Neutrophil (primary cell): ENCODE results near the gene DUSP23.

Source experiments
- H3K27ac ChIP-seq: fragments of 200-600 bp; sonication (generic); 2 replicates; pipeline ENCODE4 v1.5.1; 2016; ENCODE audit warnings: mild to moderate bottlenecking, moderate library complexity
- H3K27me3 ChIP-seq: fragments of 200-600 bp; sonication (generic); 2 replicates; pipeline ENCODE4 v1.6.0; 2016; ENCODE audit warnings: mild to moderate bottlenecking
- H3K36me3 ChIP-seq: fragments of 200-600 bp; sonication (generic); 2 replicates; pipeline ENCODE4 v1.5.1; 2017
- H3K4me1 ChIP-seq, 2 experiments: fragments of 200-600 bp in 1 of 2; sonication (generic) in 1 of 2; 1 replicate in 1 of 2; 2 replicates in 1 of 2; pipeline versions ENCODE4 v1.5.1 to v1.6.1; 2013 to 2016; ENCODE audit warnings: low read depth in 1 of 2, low read length in 1 of 2, mild to moderate bottlenecking in 1 of 2, moderate library complexity in 1 of 2; ENCODE audit not compliant: control insufficient read depth in 1 of 2, insufficient read depth in 1 of 2
- H3K4me3 ChIP-seq, 2 experiments: fragments of 200-600 bp in 1 of 2; sonication (generic) in 1 of 2; 1 replicate in 1 of 2; 2 replicates in 1 of 2; pipeline ENCODE4 v1.5.1; 2013 to 2016; ENCODE audit warnings: low read depth in 1 of 2, low read length in 1 of 2, mild to moderate bottlenecking in 1 of 2, moderate library complexity in 1 of 2
- H3K9me3 ChIP-seq: fragments of 200-600 bp; sonication (generic); 2 replicates; pipeline ENCODE4 v1.5.1; 2016
- CTCF ChIP-seq: fragments of 200-600 bp; sonication (generic); IDR thresholded peaks from 2 replicates; pipeline ENCODE4 v1.5.1; 2016; ENCODE audit warnings: antibody characterized with exemption

Gene DUSP23

DNA sequence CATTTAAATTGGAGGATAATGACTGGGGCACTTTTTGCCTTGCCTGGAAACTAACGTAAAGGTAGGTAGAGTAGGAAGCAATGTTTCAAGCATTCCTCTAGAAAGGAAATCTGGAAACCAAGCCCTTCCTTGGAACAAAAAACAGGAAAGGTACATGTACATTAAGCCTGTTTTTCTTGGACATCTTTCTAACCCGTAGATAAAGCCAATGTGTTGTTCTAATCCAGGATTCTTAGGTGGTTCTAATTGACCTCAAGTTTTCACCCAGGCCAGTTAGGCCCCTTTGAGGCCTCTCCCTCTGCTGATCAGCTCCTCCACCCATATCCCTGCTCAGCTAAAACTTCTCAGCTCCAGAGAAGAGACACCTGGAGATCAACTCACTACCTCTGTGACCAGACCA is 6.3 kb upstream of the DUSP23 start:
- no peak for TF ChIP-seq CTCF
- no peak overlapping the region for H3K27ac ChIP-seq

DNA sequence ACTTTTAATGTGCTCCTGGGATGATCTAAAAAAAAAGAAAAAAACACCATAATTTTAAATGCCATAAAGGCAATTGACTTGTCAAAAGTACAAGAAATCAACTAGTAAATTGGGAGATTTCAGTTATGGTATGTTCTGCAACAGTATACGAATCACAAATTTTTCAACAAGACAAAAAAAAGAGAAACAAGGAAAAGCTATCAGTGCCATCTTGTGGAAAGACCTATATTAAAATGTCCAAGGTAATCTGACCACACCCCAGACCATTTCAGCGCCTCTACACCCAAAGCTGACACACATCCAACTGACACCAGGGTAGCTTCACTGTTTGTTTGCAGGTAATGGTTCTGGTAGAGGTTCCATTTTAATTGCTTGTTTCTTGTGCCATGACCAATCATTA is 5.0 kb upstream of the DUSP23 start:
- H3K36me3 ChIP-seq, result no peaks in the 10 kb centered on the region
- H3K9me3 ChIP-seq, result no peaks in the 10 kb centered on the region
- no peak for TF ChIP-seq CTCF
- H3K27me3 ChIP-seq, result no peaks in the 10 kb centered on the region
- H3K4me3 ChIP-seq, result no peak overlapping the region
- peaks cover 5 to 7% of the 10 kb centered on the region in 2 experiments for H3K4me1 ChIP-seq
- no peak overlapping the region for H3K27ac ChIP-seq

More for the DNA sequence above, 6.3 kb upstream of the DUSP23 start:
- Histone ChIP-seq H3K36me3 (no peaks in the 10 kb centered on the region), H3K4me1 (no peaks in the 10 kb centered on the region), H3K27me3 (no peaks in the 10 kb centered on the region), H3K4me3 (no peak overlapping the region), H3K9me3 (no peaks in the 10 kb centered on the region)

- Histone ChIP-seq H3K4me3 (no peak overlapping the region), H3K36me3 (no peaks in the 10 kb centered on the region), H3K9me3 (no peaks in the 10 kb centered on the region), H3K27me3 (no peaks in the 10 kb centered on the region), H3K27ac (no peak overlapping the region), H3K4me1 (peaks cover 13 to 19% of the 10 kb centered on the region in 2 experiments)
- TF ChIP-seq CTCF, result no peak
These were observed 2.5 kb upstream of the DUSP23 start for GRCh38 chr1:159778266-159778665.

DNA sequence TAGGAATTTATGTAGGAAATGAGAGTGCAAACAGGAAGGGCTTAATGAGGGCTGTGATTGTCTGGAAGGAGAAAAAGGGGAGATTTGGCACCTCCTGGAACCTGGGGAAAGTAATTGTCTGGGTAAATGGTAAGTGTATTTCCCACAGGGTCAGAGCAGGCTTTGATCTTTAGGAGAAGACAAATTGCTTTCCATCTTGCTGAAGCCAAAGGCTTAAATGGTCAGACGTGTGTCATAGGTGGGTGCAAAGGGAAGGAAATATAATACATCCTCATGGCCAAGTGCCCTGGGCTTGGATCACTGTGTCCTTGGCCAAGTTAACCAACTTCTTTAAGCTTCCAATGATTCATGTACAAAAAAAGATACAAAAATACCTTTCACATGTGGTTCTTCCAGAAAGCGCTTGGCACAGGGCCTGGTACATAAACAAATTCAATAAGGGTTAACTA is 1.3 kb upstream of the DUSP23 start:
- peaks cover 13 to 19% of the 10 kb centered on the region in 2 experiments for H3K4me1 ChIP-seq
- TF ChIP-seq CTCF, result no peak
- no peak overlapping the region for H3K4me3 ChIP-seq
- no peaks in the 10 kb centered on the region for H3K9me3 ChIP-seq
- no peaks in the 10 kb centered on the region for H3K36me3 ChIP-seq
- H3K27me3 ChIP-seq, result no peaks in the 10 kb centered on the region
- no peak overlapping the region for H3K27ac ChIP-seq

- Histone ChIP-seq H3K36me3 (no peaks in the 10 kb centered on the region), H3K4me1 (peaks cover 13 to 19% of the 10 kb centered on the region in 2 experiments), H3K27ac (no peak overlapping the region), H3K9me3 (no peaks in the 10 kb centered on the region), H3K4me3 (peak overlapping the region in 1 of 2 experiments; percentile 96), H3K27me3 (no peaks in the 10 kb centered on the region)
- no peak for TF ChIP-seq CTCF
These were observed 1.2 kb downstream of the DUSP23 start for GRCh38 chr1:159781992-159782391.

GRCh38 chr1:159783724-159784123 is 3.0 kb downstream of the DUSP23 start:
- H3K36me3 ChIP-seq, result no peaks in the 10 kb centered on the region
- H3K4me1 ChIP-seq, result peaks cover 13 to 19% of the 10 kb centered on the region in 2 experiments
- no peak overlapping the region for H3K4me3 ChIP-seq
- TF ChIP-seq CTCF, result no peak
- H3K27ac ChIP-seq, result no peak overlapping the region
- no peaks in the 10 kb centered on the region for H3K9me3 ChIP-seq
- no peaks in the 10 kb centered on the region for H3K27me3 ChIP-seq
